Superior temporal gyrus (tissue), 1 donor: ENCODE measurements around the gene SLAMF1.
A peak's percentile ranks its signal among the peaks of the same experiment; 100 is the strongest.
"Not testable (repeated sequence)": the region's sequence is repeated elsewhere in the genome, so short reads cannot be mapped to it uniquely, and the experiment has no call there.

Experiments
- DNase-seq: peaks from one replicate; pipeline ENCODE4 v3.0.0-alpha.2; 2016; ENCODE audit errors: extremely low spot score

Gene SLAMF1

DNA sequence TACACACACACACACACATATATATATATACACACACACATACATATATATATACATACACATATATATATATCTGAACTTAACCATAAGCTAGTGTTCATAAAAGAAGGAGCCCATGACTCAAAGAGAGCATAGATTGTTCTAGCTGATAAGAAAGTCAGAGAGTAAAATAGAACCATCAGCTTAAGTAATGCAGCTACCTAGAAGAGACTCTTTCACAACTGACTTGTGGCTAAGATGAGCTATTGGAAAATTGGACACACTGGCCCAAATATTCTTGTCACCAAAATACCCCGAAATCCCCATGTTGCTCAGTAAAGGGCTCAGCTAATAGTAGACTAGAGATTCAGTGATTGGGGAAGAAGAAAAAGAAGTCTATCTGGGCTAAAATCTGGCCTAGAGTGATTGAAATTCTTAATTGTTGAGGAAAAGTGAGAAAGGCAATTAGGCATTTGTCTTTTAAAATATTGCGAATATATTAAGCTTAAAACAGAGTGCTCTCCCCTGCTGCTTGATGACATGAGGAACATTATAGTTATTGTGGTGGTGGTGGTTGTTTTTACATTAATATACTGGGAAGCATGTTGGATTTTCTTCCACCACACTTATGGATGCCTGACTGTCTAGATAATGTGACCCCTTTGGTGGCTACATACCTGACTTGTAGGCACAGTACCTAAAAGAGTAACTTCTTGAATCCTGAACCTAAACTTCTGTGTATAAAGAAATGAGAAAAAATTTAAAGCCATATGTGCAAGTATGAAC lies 6.3 kb downstream of the SLAMF1 start:
- DNase-seq = no peak

DNA sequence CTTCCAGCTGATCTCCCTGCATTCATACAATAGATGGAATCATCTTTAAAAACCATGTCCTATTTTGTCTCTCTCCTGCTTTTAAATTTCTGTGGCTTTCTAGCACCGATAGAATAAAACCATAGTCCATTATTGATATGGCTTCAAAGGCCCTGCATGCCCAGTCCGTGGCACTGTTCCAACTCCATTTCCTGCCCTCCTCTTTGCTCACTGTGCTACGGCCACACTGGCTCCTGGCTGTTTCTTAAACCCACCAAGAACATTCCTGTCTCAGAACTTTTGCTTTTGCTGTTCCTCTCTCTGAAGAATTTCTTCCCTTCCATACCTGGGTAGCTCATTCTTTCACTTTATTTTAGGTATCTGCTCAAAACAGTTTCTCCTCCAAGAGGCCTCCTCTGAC lies 7.2 kb downstream of the SLAMF1 start:
- no peak for DNase-seq

DNA sequence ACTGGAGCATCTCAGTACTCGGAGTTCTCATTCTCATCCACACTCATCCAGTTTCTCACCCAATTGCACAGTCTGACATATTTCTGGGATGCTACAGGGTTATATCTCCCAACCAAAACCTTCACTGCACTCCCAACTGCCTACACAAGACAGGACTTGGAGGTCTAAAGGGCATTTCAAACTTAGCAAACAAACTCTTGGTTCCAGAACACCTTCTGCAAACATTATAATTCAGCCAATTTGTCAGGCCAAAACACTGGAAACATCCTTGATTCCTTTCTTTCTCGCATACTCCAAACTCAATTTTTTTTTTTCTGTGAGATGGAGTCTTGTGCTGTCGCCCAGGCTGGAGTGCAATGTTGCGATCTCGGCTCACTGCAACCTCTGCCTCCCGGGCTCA lies 7.9 kb downstream of the SLAMF1 start:
- no peak for DNase-seq

DNA sequence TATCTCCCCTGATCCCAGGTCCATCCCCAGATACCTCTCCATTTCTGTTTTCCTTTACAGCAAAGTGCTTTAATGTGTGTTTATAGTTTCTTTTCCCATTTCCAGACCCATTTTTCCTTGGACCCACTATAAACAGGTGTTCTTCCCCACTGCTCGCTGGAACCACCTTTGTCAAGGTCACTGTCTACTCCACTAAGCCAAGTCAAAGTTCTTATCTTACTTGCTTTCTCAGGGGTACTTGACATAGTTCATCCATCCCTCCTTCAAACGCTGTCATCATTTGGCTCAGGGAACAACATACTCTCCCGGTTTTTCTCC lies 8.3 kb downstream of the SLAMF1 start:
- DNase-seq = no peak

DNA sequence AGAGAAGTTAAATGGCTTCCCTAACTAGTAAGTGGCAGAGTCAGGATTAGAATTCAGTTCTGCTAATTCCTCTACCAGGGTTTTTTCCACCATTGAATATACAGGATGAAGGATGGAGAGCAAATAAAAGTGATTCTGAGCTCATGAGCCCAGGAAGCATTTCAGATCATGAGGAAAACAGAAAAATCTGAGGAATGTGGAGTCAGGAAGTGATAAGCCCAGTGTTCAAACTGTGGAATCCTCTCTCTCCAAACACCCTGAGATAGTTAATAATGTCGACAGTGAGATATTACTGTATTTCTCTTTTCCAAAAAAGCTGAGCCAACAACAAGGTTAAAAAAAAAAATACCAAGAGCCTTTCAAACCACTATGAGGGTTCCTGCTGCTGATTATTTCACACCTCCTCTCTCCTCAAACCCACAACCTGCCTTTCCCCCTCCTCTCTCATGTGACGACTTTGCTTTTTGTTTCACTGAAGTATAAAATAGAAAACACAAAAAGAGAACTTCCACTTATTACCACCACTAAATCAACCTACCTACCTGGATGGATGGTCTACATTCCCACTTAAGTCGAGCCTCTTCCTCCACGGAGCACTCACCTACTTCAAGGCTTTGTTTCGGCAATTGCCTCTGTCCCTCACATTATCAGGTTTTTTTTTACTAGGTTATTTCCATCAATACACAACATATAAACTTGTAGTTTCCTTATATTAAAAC lies 8.9 kb downstream of the SLAMF1 start:
- no peak for DNase-seq

DNA sequence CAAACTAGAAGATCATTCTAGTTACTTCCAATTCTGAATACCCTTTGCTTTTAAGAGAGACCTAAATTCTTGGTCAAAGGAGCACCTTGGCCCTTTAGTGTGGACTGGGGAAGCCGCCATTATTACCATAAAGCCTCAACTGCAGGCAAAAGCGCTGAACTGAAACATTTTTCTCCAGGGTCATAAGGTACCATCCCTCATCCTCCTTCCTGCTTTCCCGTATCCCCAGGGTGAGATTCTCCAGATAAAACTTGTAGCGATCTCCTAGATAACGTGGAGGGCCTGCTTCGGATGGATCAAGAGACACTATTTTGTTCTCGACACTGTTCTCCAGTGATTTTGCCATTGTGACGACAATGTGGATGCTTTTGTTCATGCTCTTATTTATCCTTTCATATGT lies 9.8 kb downstream of the SLAMF1 start:
- no peak for DNase-seq

DNA sequence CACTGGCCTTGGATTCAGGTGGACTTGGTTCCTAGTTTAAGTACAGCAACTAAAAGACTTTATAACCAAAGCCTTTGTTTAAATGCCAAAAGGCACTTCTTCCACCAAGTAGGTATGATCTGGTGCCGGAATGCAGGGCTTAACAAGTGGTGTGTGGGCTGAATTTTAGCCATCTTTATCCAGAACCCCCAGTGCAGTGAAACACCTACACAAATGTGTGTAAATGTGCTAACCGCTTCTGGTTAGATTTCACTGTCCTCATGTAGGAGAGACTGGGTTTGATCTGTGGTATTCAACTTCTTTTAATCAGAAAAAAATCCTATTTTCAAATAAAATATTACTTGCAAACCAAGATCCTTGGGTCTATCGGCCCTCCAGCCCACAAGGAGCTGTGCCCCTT lies 10.3 kb downstream of the SLAMF1 start:
- DNase-seq = no peak

DNA sequence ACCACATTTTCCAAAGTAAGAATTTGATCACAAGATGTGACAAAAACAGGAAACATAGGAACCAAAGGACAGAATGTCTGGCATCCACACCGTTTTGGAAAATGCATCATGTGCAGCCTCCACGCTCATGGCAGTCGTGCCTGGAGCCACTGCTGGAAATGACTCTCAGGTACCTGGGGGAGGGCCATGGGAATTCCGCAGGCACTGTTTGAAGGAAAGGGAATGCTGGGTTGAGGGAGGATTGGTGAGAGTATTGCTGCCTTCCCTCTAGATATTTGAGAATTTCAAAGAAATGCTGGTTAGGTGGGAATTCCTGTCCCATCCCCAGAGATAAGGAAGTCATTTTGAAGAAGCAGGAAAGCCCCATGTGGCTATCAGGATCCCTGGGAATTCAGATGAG lies 10.8 kb downstream of the SLAMF1 start:
- DNase-seq = no peak

DNA sequence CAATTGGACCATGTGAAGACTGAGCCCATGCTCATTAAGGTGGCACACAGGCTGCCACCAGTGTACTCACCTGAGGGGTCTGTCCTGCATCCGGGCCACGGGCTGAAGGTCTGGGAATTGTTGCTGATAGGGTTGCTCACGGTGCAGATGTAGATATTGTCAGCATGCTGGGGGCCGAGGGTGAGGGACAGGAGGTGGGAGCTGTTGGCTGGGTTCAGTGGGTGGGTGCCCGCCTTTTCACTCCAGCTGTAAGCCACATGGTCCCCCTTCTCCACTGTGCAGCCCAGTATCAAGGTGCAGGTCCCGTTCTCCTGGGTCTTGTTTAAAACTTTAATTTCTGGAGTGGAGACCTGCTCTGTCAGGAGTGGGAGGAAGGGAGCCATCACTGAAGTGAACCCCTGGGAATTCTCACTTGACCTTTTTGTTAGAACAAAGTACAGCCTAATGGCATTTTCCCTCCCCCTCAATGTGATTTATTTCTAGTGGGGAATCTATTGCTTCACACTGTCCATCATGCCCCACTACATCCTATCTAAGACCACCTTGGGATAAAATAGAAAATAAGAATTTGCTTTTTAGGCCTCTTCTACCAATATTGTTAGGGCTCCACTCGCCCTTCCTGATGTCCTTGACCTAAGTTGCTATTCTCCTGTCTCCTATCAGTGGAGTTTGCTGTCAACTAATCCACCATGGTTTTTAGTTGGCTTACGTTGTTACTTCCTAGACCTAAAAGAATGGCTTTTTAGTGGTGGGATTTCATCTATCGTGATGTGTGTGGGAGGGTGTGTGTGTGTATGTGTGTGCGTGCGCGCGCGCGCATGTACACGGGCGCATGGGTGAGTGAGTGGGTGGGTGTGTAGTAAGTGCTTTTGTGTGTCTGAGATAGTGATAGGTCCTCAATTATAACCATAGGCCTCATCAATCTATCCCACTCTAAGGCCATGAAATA lies 12.0 kb downstream of the SLAMF1 start:
- no peak for DNase-seq

DNA sequence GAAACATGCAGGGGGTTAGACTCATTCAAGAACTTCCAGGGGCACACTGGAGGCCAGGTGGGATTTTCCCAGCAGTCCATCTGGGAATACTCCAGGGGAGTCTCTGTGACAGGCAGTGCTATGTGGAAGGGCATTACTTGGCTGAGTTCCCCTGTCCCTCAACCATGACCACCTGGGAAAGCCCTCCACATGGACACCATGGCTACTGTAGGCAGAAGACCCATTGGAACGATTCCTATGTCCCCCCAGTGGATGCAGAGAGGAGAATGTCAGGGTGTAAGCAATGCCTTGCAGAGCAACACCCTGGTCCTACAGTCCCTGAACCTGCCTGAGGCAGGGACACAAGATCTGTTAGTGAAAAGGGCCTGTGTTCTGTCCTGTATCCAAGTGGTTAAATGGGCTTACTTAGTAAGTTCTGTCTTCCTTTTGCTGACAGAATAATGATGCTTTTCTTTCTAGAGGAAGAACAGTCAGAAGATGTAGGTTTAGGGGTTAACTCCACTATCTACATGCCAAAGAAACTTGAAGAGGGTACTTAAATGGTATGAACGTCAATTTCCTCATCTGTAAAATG lies 13.4 kb downstream of the SLAMF1 start:
- no peak for DNase-seq

DNA sequence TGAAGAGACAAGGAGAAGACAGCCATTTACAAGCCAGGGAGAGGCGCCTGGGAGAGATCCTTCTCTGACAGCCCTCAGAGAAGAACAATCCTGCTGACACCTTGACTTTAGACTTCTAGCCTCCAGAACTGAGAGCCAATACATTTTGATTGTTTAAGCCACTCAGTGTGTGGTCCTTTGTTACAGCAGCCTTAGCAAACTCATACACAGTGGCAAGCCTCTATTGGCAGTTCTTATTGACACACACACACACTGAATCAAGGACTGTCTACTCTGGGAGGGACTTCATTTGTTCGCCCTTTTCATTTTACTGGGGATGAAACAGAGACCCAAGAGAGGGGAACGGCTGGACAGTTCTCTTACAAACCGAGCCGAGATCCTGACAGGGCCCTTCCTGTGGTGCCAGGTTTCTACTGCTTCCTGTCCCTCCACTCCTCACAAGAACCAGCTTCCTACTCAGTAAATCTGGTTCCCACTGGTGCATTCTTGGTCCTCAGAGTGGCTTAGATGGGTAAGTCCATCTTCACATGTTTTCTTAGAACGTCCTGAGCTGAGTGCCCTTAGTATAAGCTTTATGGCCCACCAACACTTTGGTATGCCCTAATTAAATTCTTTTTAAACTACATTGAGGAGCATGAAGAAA lies 14.7 kb downstream of the SLAMF1 start:
- DNase-seq = no peak

DNA sequence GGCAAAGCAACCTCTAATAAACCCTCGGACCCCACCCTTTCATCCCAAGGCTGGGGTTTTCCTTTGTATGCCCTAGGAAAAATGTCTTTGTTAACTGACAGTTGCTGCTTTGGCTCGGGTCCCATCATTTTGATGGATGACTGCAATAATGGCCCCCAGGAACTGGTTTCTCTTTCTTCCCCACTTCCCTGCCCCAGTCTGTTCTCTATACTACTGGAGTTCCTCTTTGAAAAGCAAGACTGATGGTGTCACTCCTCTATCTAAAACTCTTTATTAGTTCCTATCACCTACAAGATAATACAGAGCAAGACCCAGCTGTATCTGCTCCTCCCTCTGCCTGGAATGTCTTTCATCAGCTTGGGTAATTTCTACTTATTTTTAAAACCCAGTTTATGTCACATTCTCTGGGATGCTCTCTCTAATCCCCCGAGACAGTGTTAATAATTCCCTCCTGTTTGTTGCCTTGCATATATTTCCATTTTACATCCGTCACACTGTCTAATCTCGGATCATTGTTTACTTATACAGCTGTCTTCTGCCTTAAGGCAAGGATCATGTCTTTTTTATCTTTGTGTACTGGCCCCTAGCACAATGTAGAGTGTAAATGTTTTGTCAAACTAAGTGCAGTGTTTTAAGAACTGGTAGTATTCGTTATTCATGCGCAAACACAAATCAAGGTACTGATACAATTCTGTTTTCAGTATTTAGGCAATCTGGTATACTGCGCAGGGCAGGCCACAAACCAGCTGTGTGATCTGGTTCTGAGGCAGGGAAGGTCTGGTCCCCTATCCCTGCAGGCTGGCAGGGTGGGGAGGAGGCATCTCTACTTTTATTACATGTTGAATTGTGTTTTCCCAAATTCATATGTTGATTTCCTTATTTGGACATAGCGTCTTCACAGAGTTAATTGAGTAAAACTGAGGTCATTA lies 16.1 kb downstream of the SLAMF1 start:
- DNase-seq = no peak

DNA sequence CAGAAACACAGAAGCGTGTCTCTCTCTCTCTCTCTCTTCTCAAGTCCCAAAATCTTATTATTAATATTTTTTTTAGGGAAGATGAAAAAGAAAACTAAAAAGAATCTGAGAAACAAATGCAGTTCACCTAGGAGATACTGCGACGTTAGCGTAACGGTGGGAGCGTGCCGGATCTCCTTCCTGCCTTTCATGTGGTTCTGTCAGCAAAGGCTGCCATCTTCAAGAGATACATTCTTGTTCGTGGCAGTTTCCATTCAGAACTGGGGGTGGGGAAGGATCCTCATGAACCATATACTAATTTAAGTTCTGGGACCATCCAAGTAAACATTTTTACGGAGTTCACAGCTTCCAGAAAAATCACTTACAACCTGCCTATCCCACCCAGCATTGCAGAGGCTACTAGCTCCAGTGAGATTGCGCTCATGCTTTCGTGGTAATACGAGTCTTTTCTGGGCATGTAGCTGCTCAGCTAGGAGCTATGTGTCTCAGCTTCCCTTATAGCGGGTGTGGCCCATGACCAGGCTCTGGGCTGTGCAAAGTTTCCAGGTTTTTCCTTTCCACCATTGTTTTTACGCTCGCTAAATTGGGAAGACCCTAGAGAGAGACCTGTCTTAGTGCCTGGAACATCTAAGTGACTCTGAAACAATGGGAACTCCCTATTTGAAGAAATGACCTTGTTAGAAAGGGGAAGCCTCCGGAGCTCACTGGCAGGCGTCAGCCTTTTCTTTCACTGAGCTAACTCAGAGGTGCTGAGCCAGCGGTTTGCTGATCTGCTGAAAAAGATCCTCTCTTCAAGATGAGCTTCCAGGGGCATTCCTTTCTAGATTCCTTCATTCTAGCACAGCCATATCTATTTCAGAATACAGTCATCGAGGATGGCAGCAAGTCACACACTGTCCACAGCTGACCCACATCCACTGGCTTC lies 17.3 kb downstream of the SLAMF1 start:
- DNase-seq = peak; percentile 25

DNA sequence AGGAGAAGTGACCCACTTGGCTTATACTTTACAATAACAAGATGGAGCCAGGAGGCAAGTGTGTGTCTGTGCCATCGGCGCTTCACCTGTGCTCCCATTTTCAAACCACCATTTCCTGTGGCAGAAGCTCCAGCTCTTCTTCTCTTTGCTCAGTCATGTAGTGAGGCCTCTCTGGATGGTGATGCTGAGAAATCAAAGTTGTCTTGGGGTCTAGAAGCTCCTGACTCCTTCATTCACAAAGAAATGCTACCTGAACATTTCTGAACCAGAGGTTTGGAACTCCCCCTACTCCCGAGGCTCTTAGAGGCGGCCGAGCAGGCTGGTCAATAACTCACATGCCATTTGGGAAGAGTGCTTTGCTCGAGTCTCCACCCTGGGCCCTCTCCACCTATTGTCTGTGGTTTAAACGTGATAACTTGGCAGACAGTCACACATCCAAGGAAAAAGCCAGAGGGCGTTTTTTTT lies 18.0 kb downstream of the SLAMF1 start:
- no peak for DNase-seq

DNA sequence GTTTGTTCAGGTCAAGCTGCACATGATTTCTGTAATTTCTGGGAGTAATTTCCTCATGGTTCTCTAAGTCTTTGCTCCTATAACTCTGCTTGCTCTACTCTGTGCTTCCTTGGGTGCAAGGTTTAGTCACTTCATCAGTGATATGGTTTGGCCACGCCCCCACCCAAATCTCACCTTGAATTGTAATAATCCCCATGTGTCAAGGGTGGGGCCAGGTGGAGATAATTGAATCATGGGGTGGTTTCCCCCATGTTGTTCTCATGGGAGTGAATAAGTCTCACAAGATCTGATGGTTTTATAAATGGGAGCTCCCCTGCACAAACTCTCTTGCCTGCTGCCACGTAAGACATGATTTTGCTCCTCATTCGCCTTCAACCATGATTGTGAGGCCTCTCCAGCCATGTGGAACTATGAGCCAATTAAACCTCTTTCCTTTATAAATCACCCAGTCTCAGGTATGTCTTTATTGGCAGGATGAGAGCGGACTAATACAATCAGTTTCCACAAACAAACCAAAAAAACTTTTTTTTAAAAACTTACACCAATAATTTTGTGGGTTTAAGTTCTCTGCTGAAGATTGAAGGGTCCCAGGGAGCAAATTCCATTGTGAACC lies 19.1 kb downstream of the SLAMF1 start:
- DNase-seq = not testable (repeated sequence)

DNA sequence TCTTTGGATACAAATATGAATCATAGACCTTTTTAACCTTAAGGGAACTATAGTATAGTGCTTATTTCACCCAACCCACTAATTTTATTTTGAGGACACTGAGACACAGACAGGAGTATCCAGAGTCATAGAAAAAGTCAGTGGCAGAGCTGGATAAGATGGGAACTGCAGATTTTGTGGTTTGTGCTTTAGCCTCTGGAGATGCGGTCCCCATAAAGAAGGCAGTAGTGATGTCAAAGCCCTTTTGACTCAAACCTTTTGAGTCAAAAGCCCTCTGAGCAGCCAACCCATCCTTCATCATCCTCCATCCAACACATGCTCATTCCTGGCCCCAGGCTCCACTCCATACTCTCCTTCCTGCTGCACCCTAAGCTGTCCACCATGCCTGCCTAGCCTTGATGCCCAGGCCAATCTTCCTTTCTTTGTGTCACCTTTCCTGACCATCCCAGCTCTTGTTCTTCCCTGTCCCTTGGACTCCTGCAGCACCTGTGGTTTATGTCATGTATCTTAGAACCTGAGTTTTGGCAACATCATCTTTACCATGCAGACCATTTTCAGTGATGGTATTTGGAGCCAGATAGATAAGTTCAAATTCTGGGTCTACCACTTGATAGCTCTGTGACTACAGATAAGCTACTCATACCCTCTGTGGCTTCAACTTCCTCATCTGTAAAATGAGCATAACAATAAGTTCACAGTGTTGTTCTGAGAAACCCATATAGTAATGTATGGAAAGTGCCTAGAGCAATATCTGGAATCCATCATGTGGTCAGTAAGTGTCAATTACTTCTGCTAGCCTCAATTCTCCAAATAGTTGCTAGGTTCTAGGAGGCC lies 20.1 kb downstream of the SLAMF1 start:
- no peak for DNase-seq

DNA sequence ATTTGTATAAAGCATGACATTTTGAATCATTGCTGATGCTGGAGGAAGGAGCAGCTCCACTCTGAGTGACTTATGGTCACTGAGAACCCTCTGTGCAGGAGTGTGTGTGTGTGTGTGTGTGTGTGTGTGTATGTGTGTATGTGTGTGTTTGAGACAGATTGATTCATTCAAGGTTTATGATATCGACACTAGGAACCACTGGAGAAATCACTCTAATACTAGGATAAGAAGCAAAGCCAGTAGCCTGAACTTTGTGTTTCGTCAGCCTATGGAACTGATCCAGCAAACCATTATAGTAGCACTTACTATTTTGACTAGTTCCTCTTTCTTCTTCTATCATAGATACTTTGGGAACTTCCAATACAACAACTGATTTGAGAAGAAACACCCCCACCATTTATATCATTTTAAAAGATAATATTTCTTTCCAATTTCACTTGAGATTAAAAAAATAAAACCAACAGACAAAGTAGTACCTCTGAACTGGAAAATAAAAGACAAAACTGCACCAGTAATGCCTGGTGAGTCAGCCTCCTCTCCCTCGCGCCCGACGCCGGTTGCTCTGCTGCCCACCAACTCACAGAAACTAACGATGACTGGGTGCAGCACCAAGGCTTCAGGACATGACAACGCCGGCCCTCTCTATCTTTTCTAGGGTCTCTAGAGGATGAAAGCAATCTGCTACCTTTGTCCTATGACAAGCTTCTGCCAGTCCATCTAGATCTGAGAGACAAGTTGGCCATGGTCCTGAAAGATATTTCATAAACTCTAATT lies 20.9 kb downstream of the SLAMF1 start:
- DNase-seq = no peak
